Stimulated activated naive CD4-positive, alpha-beta T cell (primary cell): Measurements from ENCODE around the gene SCMH1.

ENCODE experiments used
- DNase-seq, 6 experiments: peaks; one replicate each; lab custom pipeline; 2025; lab: John Stamatoyannopoulos, UW

Gene SCMH1

DNA sequence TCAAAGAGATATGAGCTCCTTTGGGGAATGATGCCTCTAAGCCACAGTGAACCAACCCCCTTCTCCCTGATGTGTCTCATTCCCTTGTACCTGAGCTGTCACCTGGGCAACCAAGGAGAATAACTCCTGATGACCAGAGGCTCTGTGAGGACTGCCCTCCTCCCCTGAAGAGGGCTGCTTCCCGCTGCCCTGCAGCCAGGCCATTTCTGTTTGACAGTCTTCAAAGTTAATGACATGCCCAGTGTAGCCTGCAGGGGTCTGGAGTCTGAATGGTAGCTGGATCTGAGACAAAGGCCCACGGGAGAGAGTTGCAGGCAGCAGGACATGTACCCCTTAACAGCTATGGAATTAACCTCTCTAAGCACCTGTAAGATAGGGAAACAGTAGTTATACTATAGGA, 217.2 kb downstream of the SCMH1 start:
- DNase-seq = no peak

DNA sequence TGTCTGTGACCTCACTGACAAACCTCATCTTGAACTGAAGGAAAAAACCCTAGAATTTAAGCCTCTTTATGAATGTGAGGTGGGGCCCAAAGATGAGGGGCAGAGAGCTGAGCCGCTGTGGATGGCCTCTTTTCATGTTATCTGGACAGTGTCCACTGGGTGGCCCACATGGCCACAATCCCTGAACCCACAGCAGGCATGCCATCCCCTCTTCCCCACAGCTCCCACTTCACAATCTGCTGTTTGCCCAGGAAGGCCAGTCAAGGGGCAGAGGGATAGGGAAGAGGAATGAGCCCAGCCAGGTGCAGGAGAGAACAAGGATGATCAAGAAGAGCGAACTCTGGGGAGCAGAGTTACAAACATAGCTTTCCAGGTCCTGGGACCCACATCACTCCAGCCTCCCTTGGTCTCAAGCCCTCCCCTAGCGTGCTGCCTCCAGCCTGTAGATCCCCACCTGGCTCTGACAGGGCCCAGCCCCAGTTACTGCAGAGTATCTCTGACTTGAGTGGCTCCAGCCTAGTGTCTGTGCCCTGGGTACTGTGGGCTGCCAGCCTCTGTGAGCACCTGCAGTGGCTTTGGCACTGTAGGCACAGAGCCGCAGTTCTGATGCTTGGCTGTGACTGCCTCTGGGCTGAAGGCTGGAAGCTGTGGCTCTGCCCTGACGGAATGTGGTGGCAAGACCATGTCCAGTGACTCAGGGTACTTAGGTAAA, 218.7 kb downstream of the SCMH1 start:
- no peak for DNase-seq

GRCh38 chr1:41022424-41022823, 219.7 kb downstream of the SCMH1 start:
- no peak for DNase-seq

DNA sequence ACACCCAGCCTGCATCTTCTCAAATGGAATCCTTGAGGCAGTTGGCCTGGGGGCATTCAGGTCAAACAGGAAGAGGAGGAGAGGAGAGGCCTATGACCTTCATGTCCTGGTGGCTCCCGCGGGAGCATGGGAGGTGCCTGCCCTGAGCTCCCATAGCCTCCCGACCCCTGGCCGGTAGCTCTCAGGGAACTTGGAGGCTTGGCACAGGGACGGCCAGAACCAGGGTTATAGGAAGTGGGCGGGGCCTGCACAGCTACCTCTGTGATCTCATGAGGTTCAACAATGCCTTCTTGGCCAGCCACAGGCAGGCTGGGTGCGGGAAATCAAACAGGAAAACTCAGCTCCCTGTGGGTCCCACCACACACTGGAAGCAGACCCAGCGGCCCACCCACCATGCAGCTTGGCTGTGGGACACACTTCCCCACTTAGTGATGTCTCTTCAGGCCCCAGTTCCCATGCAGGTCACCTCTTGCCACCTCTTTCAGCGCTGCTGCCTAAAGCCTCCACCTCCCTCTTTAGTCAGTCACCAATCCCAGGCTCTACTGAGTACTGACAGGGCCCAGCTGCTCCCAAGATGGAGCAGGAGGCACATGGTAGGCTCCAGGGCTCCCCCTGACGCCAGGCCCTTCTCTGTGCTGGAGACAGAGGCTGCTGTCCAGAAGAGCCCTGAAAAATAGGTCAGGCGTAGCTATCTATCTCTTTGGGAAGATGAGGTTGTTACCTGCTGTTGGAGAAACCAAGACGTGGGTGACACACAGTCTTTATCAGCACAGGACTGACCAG, 220.4 kb downstream of the SCMH1 start, which contains the start of gene SLFNL1:
SLFNL1 (minus strand) TSS at position 200 of the 783 bp plus-strand sequence. CDS start 1,065 bp downstream, outside the sequence.
- no peak for DNase-seq

- DNase-seq = no peak
Observed at GRCh38 chr1:41020654-41021053, 221.5 kb downstream of the SCMH1 start.

DNA sequence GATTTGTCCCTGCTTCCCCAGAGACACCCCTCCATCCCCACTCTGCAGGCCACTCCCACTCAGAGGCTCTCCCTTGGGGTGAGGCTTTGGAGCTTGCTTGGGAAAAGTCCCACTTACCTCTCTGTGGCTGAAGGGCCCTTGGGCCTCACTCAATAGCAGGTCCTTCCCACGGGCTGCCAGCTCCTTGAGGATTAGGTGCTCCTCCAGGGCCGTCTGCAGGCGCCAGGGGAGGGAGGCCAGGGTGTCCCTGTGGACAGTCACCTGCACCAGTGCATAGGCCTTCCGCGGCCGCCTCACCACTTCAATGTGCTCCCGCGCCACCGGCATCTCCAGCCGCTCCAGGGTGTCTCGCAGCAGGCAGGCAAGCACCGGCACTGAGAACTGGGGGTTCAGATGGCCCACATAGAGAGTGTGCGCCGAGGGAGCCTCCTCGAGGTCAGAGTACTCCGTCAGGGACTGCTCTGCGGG, 222.0 kb downstream of the SCMH1 start:
- no peak for DNase-seq

GRCh38 chr1:41019353-41019745, 222.8 kb downstream of the SCMH1 start:
- DNase-seq = no peak

DNA sequence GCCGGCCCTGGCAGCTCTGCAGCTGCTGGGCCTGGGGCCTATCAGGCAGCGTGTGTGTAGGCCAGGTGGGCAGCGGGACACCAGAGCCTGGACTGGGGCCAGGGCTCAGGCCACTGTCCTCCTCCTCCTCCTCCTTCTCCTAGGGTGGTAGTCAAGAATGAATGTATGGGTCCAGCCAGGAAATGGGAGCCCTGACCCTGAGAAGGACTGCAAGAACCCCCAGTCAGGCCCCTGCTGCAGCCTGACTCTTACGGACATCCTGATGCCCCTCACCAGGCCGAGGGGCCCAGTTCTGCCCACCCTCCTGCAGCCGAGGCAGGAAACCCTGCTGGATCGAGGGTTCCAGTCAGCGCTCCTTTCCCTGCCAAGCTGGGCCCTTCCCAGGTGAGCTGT, 224.1 kb downstream of the SCMH1 start:
- no peak for DNase-seq

GRCh38 chr1:41017141-41018017, 224.7 kb downstream of the SCMH1 start:
- DNase-seq = no peak

GRCh38 chr1:41015897-41016470, 226.1 kb downstream of the SCMH1 start:
- no peak for DNase-seq

DNA sequence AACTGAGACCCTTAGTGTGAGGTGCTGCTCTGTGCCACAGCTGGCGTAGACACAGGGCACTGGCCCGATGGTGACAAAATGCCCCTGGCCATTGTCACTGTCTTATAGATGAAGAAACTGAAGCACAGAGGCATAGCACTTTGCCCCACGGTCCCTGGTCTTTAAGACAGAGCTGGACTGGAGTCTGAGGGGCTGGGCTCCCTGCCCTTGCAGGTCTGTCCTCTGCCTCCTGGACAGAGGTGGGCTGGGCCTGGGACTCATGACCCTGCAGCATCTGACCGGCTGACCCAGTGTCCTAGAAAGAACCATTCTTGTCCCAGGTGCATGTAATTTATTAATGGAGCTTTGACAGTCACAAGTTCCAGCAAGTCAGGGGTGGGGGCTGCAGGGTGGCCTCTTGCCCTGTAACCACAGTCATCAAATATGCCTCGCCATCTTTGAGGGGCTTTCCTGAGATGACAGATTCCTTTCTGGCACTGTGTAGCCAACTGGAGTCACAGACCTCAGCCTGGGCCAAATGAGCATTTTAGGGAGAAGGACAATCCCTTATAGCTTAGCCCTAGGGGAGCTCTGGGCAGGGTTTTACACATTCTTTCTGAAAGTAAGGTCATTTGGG, 226.7 kb downstream of the SCMH1 start:
- DNase-seq = no peak

DNA sequence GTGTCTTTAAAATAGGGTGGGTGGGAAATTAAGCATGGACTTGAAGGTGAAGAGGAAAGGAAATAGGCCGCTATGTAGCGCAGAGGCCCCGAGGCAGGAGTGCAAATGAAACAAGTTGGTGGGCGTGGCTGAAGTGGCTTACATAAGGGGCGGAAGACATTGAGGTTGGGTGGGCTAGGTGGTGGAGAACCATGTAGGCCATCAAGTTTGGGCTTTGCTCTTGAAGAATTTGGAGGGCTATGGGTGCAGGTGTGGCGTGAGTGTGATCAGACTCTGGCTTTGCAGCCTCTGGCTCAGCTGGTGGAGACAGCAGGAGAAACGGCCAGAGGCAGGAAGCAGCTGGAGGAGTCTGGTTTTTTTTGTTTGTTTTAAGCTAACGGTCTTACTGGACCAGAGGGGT, 227.2 kb downstream of the SCMH1 start:
- DNase-seq = no peak

- DNase-seq = no peak
Observed at GRCh38 chr1:41013796-41014195, 228.3 kb downstream of the SCMH1 start.

DNA sequence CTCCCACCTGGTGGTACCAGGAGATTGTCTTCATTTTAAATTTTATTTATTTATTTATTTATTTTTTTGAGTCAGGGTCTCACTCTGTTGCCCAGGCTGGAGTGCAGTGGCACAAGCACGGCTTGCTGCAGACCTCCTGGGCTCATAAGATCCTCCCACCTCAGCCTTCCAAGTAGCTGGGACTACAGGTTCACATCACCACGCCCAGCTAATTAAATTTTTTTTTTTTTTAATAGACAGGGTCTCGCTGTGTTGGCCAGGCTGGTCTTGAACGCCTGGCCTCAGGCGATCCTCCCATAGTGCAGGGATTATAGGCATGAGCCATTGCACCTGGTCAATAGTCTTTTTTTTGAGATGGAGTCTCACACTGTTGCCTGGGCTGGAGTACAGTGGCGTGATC, 229.1 kb downstream of the SCMH1 start:
- no peak for DNase-seq

GRCh38 chr1:41010345-41010744, 231.8 kb downstream of the SCMH1 start:
- DNase-seq = no peak

DNA sequence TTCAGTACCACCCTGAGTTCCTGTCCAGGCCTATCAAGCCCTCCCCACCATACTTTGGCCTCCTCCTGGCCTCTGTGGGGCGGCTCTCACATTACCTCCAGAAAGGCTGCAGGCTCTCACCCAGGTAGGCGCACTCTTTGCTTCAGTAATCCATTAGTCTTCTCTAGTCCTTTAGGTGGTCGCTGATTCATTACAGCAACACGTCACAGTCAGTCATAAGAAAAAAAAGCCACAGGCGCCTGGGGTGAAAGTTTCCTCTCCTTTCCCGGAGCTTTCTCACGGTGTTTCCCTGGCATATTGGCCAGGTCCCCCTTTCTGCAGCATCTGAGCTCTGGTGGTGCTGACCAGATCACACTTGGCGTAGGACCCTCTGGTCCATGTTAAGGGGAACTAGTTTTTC, 232.6 kb downstream of the SCMH1 start:
- no peak for DNase-seq

DNA sequence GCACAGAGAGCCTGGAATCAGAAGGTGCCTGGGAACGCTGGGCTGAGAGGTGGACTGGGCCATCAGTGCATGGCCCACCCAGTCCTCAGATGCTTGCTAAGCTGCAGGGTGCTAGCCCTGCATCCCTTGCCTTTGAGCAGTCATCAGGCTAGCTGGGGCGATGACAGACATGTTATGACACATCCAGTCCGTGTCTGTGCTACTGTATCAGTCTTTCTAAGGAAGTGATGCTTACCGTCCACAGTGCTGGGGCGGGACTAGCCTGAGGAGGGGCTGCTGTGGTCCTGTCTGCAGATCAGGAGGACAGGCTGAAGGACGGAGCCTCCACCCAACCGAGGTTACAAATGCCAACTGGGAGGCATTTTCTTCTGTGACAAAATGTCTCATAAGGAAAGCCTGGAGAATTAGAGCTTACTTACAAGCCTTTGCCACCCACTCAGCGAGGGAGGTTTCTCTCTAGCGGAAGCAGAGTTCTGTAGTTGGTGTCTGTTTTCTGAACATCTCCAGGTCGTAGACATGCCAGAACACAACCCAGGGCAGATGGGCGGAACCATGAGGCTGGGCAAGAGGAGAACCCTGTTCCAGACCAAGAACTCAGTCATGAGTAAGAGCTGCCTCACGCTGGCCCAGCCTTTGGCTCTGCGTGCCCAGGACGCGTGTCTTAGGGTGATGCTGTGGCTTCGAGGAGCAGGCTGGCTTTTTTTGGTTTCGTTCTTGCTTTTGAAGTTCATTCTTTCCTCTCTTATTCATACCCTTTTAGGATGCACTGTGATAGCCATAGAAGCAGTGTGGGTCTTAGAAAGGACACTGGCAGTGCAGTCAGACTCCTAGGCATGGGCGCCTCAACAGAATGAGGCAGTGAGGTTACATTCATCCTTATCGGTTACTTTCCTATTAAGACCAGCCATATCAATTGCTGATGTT, 234.9 kb downstream of the SCMH1 start:
- DNase-seq = no peak

- DNase-seq = no peak
Observed at GRCh38 chr1:41005876-41006275, 236.2 kb downstream of the SCMH1 start.

DNA sequence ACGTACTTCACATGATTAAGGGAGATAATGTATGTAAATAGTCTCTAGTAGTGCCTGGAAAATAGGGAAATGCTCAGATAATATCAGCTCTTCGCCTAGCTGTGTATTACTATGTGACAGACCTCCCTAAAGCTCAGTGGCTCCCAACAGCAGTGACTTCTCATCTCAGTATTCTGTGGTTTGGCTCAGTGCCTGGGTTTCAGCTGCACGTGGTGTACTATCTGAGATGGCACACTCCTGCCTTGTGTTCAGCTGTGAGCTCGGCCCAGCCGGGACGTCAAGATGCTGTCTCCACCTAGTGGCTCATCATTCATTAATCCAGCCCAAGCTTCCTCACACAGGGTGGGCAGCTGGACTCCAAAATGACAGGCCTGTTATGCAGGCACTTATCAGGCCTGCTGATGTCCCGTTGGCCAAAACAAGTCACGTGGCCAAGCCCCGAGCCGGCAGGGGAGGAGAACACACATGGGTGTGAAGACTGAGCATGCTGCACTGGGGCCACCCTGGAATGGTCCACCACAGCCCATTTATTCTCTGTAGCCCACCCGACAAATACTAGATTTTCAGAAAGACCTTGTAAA, 238.4 kb downstream of the SCMH1 start:
- DNase-seq = peak; percentile 58 to 87 (median 82)

- DNase-seq = no peak
Observed at GRCh38 chr1:41003127-41003639, 238.9 kb downstream of the SCMH1 start.
